GM21619 (cell line): Measurements from ENCODE around the gene MAPK8.

Source experiments
- ATAC-seq: cut with Tn5 transposase; IDR thresholded peaks from one replicate; pipeline ENCODE4 v1.9.1; 2021; ENCODE audit not compliant: unreplicated experiment

The MAPK8 gene

DNA sequence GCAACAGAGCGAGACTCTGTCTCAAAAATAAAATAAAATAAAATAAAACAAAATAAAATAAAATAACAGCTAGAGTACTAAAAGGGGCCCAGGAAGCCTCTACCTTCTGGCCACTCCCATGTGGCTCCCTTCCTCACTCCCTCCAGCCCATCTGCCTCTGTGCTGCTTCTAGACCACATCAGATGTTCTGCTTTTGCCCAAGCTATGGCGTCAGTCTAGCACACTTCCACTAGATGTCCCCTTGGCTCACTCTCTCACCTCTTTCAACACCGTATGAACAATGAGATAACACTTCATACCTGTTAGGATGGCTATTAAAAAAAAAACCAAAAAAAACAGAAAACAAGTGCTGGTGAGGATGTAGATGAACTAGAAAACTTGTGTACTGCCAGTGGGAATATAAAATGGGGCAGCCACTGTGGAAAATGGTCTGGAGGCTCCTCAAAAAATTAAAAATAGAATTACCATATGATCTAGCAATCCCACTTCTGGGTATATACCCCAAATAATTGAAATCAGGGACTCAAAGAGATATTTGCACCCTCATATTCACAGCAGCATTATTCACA is 166.1 kb downstream of the MAPK8 start:
- ATAC-seq: no peak

- ATAC-seq: no peak
Measured at GRCh38 chr10:48473704-48474103, 167.2 kb downstream of the MAPK8 start.

DNA sequence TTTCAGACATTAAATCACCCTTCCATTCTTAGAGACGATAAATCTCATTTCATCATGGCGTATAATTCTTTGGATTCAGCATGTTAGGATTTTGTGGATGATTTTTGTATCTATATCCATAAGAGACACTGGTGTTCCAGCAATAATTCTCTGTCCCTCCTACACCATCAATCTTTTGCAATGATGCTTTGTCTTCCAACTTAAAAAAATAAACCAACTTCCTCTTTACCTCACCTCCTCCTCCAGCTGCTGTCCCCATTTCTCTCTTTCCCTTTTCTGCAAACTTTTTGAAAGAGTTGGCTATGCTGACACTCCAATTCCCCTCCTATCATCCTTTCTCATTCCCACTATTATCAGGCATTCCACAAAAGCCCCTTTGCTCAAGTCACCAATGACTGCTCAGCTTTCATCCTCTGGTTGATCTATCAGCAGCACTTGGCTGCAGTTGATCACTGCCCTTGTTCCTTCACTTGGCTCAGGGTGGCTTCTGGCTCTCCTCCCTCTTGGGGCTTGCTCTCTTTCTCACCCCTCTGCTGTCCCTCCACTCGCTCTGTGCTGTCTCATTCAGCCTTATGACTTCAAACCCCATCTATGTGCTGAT is 168.4 kb downstream of the MAPK8 start:
- ATAC-seq: no peak

- no peak for ATAC-seq
Measured at GRCh38 chr10:48475943-48476278, 169.4 kb downstream of the MAPK8 start.

DNA sequence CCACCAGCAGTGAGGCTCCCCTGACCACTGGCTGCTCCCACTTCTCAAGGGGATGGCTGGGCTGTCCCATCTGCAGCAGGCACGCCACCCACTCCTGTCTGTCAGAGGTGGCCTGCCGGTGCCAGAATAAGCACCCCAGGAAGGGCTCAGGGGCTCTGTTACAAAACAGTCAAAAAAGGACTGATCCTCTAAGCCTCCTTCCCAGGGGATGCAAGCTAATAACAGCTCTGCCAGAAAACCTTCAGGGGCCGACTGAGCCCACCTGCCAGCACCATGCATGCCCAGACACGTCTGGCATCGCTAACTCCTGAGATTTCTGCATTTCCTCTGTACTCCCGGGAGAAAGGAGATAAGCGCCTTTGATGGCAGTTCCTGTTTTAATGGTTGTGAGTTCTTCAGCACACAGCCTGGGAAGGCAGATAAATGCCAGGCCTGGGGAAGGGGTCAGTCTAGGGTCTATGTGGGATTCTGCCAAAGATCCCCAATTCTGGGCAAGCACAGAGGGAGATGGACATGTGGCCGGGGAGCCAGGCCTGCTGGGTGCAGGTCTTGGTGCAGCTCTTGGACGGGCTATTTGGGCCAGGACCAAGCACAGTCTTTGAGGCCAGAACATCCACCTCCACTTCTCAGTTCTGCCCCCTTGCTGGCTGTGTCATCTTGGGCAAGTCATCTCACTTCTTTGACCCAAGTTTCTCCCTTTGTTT is 170.0 kb downstream of the MAPK8 start:
- ATAC-seq: no peak

DNA sequence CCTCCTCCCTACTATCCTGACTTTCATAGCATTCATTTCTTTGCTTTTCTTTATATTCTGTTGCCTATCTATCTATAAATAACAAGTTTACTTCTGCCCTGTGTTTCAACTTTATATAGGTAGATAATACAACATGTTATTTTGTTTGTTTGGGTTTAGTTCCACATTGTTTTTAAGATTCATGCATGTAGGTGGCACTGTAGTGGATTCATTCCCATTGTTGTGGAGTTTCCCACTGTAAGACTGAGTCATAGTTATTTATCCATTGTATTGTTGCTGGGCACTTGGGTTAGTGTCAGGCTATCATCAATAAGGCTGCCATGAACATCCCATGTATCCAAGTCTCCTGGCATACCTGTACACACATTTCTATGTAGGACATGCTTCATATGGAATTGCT is 170.7 kb downstream of the MAPK8 start:
- ATAC-seq: no peak

DNA sequence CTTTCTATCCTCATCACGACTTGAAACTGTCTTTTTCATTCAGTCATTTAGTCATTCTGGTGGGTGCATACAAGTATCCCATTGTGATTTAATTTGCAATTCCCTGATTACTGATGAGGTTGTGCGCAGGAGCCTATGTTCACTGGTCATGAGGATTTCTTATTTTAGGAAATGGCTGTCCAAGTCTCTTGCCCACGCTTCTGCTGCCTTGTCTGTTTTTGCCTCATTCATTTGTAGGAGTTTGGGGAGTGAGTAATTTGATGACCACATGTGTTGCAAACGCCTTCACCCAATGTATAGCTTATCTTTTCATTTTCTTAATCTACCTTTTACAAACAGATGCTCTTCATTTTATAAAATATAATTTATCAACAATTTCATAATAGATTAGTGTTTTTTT is 171.1 kb downstream of the MAPK8 start:
- ATAC-seq: no peak

GRCh38 chr10:48478469-48478868 is 172.0 kb downstream of the MAPK8 start:
- ATAC-seq: no peak

- ATAC-seq: no peak
Measured at GRCh38 chr10:48478980-48479811, 172.7 kb downstream of the MAPK8 start.

DNA sequence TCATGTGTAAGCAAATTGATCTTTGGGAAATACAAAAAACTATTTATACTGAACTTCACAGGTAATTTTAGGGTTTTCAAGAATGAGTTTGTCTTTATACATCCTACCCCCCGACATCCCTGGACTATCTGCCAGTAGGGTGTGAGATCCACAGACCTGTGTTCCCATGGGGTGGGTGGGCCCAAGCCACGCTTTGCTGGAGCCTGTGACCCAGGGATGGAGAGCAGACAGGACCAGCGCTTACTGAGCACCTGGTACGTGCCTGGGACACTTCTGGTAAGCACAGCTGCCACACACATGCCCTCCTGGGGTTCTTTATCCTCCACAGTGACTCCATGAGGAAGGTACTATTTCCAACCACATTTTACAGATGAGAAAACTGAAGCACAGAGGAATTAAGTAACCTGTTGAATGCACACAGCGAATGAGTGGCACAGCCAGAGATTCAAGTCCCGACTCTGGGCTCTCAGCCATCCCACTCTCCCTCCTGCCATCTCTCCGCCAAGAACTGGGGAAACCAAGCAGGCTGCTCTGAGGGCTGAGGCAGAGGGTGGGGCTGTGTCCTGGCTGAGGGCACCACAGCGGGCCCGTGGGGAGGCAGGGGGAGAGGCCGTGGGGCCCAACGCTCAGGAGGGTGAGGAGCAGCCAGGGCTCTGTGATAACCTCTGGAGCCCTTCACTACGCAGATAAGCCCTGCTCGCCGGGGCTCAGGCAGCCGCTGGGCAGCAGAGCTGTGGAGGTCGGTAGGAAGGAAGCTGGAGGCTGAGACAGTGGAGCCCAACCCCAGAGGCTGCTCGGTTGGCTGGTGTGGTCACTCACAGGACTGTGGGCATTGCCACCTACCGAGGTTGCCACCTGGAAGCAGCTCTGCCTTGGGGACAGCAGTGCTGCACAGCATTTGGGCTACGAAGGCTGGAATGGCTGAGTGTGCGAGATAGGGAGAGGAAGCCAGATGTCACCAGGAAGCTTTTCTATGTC is 174.2 kb downstream of the MAPK8 start:
- no peak for ATAC-seq

- no peak for ATAC-seq
Measured at GRCh38 chr10:48481385-48481784, 174.9 kb downstream of the MAPK8 start.

- ATAC-seq: no peak
Measured at GRCh38 chr10:48482207-48482606, 175.7 kb downstream of the MAPK8 start.

- no peak for ATAC-seq
Measured at GRCh38 chr10:48484911-48485310, 178.4 kb downstream of the MAPK8 start.

GRCh38 chr10:48485711-48486110 is 179.2 kb downstream of the MAPK8 start:
- no peak for ATAC-seq

DNA sequence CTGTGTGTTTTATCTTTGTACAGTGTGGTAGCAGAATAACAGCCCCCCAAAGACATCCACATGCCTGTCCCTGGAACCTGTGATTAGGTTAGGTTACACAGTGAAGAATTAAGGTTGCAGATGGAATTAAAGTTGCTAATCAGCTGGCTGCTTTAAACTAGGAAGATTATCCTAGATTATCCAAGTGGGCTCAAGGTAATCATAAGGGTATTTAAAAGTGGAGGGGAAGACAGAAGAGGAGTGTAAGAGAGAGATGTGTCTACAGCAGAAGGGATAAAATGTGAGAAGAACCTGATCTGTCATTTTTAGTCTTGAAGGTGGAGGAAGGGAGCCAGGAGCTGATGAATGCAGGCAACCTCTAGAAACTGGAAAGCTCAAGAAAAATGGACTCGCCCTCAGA is 180.8 kb downstream of the MAPK8 start:
- ATAC-seq: no peak
